Cardiac muscle cell (in vitro differentiated cells and primary cell): ENCODE data around the gene PGM1. TPM values are rescaled to one million over a fixed set of nuclear protein-coding genes. Genes with fewer than 3 reads are reported as not detected.

Experiments used
- DNase-seq, 2 donors: peaks; one replicate each; pipeline versions ENCODE4 v3.0.0 to v3.0.0-alpha.2; 2010 to 2017; ENCODE audit warnings: low read depth in 1 of 2, low spot score in 1 of 2
- H3K27ac ChIP-seq: fragments of 200-600 bp; sonication (generic); 2 replicates; pipeline ENCODE4 v1.5.1; 2016
- H3K27me3 ChIP-seq: fragments of 200-600 bp; sonication (generic); 2 replicates; pipeline ENCODE4 v1.6.0; 2016; ENCODE audit warnings: control low read depth
- H3K36me3 ChIP-seq: fragments of 200-600 bp; sonication (generic); 2 replicates; pipeline ENCODE4 v1.5.1; 2016; ENCODE audit warnings: control low read depth
- H3K4me1 ChIP-seq: fragments of 200-600 bp; sonication (generic); 2 replicates; pipeline ENCODE4 v1.8.1; 2017; ENCODE audit warnings: low read depth, mild to moderate bottlenecking, mixed run types
- H3K4me3 ChIP-seq: fragments of 200-600 bp; sonication (generic); 2 replicates; pipeline ENCODE4 v1.5.1; 2016; ENCODE audit warnings: mild to moderate bottlenecking
- H3K9me3 ChIP-seq: fragments of 200-600 bp; sonication (generic); 2 replicates; pipeline ENCODE4 v1.5.1; 2017; ENCODE audit warnings: low read depth, mild to moderate bottlenecking, control low read depth
- CTCF ChIP-seq: IDR thresholded peaks from 2 replicates; pipeline ENCODE4 v1.5.1; 2012; ENCODE audit warnings: low read depth, mild to moderate bottlenecking, low read length
- polyA plus RNA-seq: library from polyadenylated mRNA; unstranded; fragments of >200 nt; fragmentation: Nextera tagmentation; extraction: Ambion mirVana; gene quantifications from 2 replicates; pipeline ENCODE4 v1.2.1, GENCODE V29; 2016
- total RNA-seq: library from RNA; depleted of rRNA; stranded (reverse); fragments of >200 nt; gene quantifications from 2 replicates; pipeline ENCODE4 v1.2.3, GENCODE V29; 2016

PGM1 gene
- total and polyA plus RNA-seq, 2 experiments from 2014 or later = 277 to 344 TPM

GRCh38 chr1:63686696-63687095, 93.5 kb downstream of the PGM1 start:
- TF ChIP-seq CTCF = no peak
- Histone ChIP-seq H3K4me1 (peaks cover 2% of the 10 kb centered on the region), H3K27ac (no peak overlapping the region), H3K4me3 (no peak overlapping the region), H3K27me3 (no peaks in the 10 kb centered on the region), H3K9me3 (no peaks in the 10 kb centered on the region), H3K36me3 (no peaks in the 10 kb centered on the region)
- DNase-seq = no peak

GRCh38 chr1:63688302-63688890, 95.2 kb downstream of the PGM1 start:
- no peak for TF ChIP-seq CTCF
- peak in 1 of 2 donors; percentile 79 for DNase-seq
- Histone ChIP-seq H3K9me3 (no peaks in the 10 kb centered on the region), H3K4me1 (peaks cover 8% of the 10 kb centered on the region), H3K4me3 (no peak overlapping the region), H3K27me3 (no peaks in the 10 kb centered on the region), H3K36me3 (no peaks in the 10 kb centered on the region), H3K27ac (no peak overlapping the region)

- Histone ChIP-seq H3K27me3 (no peaks in the 10 kb centered on the region), H3K4me1 (peaks cover 8% of the 10 kb centered on the region), H3K4me3 (no peak overlapping the region), H3K36me3 (no peaks in the 10 kb centered on the region), H3K9me3 (no peaks in the 10 kb centered on the region), H3K27ac (no peak overlapping the region)
- no peak for TF ChIP-seq CTCF
- no peak for DNase-seq
These were observed 97.9 kb downstream of the PGM1 start for GRCh38 chr1:63690966-63691700.

- peak; percentile 83 to 96 for DNase-seq
- H3K9me3 ChIP-seq = no peaks in the 10 kb centered on the region
- TF ChIP-seq CTCF = peak; percentile 75
- H3K4me1 ChIP-seq = peaks cover 8% of the 10 kb centered on the region
- no peaks in the 10 kb centered on the region for H3K36me3 ChIP-seq
- H3K27ac ChIP-seq = no peak overlapping the region
- H3K27me3 ChIP-seq = no peaks in the 10 kb centered on the region
- no peak overlapping the region for H3K4me3 ChIP-seq
These were observed 98.7 kb downstream of the PGM1 start for GRCh38 chr1:63691701-63692425.

GRCh38 chr1:63693944-63694571, 100.8 kb downstream of the PGM1 start:
- no peak overlapping the region for H3K4me3 ChIP-seq
- no peak for TF ChIP-seq CTCF
- no peaks in the 10 kb centered on the region for H3K27me3 ChIP-seq
- H3K9me3 ChIP-seq = no peaks in the 10 kb centered on the region
- no peaks in the 10 kb centered on the region for H3K36me3 ChIP-seq
- DNase-seq = no peak
- H3K27ac ChIP-seq = no peak overlapping the region
- H3K4me1 ChIP-seq = peaks cover 8% of the 10 kb centered on the region
